Osteocyte (in vitro differentiated cells): ENCODE data around the gene MBP. TPM values are rescaled to one million over a fixed set of nuclear protein-coding genes. Genes with fewer than 3 reads are reported as not detected.
"Not testable (repeated sequence)": the region's sequence is repeated elsewhere in the genome, so short reads cannot be mapped to it uniquely, and the experiment has no call there.

Experiments used
- DNase-seq: peaks from one replicate; pipeline ENCODE4 v3.0.0; 2021; ENCODE audit warnings: mixed read lengths; ENCODE audit not compliant: unreplicated experiment; ENCODE audit errors: extremely low spot score
- H3K27ac Mint-ChIP-seq: one replicate; pipeline ENCODE4 v1.8.0; 2021; ENCODE audit warnings: mild to moderate bottlenecking, mixed read lengths; ENCODE audit not compliant: unreplicated experiment
- H3K27me3 Mint-ChIP-seq: one replicate; pipeline ENCODE4 v1.8.0; 2021; ENCODE audit warnings: mixed read lengths; ENCODE audit not compliant: unreplicated experiment
- H3K36me3 Mint-ChIP-seq: one replicate; pipeline ENCODE4 v1.8.0; 2021; ENCODE audit warnings: mixed read lengths; ENCODE audit not compliant: unreplicated experiment
- H3K4me1 Mint-ChIP-seq: one replicate; pipeline ENCODE4 v1.8.0; 2021; ENCODE audit warnings: mixed read lengths; ENCODE audit not compliant: unreplicated experiment
- H3K4me3 Mint-ChIP-seq: one replicate; pipeline ENCODE4 v1.8.0; 2021; ENCODE audit warnings: mild to moderate bottlenecking, moderate library complexity, mixed read lengths; ENCODE audit not compliant: unreplicated experiment
- H3K9me3 Mint-ChIP-seq: one replicate; pipeline ENCODE4 v1.8.0; 2021; ENCODE audit warnings: mixed read lengths; ENCODE audit not compliant: unreplicated experiment
- CTCF ChIP-seq: fragments of 200-600 bp; sonication (generic); IDR thresholded peaks from 2 replicates; pipeline ENCODE4 v1.5.0; 2021; ENCODE audit warnings: antibody characterized with exemption, mild to moderate bottlenecking, moderate library complexity
- total RNA-seq: library from RNA; stranded (reverse); gene quantifications from 2 replicates; pipeline ENCODE4 v1.2.1, GENCODE V29; 2021

Gene MBP
- total RNA-seq, 1 donor from 2014 or later = 18.6 TPM

- TF ChIP-seq CTCF = no peak
- Mint-ChIP-seq H3K4me3 (no peak overlapping the region), H3K27ac (no peak overlapping the region), H3K4me1 (no peaks in the 10 kb centered on the region), H3K36me3 (peaks cover 4% of the 10 kb centered on the region), H3K27me3 (no peaks in the 10 kb centered on the region), H3K9me3 (no peaks in the 10 kb centered on the region)
- no peak for DNase-seq
Measured at GRCh38 chr18:77025123-77025522, 107.5 kb downstream of the MBP start.

- no peak for TF ChIP-seq CTCF
- Mint-ChIP-seq H3K36me3 (peaks cover 6% of the 10 kb centered on the region), H3K27me3 (no peaks in the 10 kb centered on the region), H3K27ac (no peak overlapping the region), H3K9me3 (no peaks in the 10 kb centered on the region), H3K4me1 (no peaks in the 10 kb centered on the region), H3K4me3 (no peak overlapping the region)
- no peak for DNase-seq
Measured at GRCh38 chr18:77024476-77024875, 108.1 kb downstream of the MBP start.

GRCh38 chr18:77023102-77023782, 109.3 kb downstream of the MBP start:
- no peak overlapping the region for H3K4me3 Mint-ChIP-seq
- H3K9me3 Mint-ChIP-seq = no peaks in the 10 kb centered on the region
- no peak for DNase-seq
- H3K27ac Mint-ChIP-seq = no peak overlapping the region
- TF ChIP-seq CTCF = no peak
- peaks cover 7% of the 10 kb centered on the region for H3K36me3 Mint-ChIP-seq
- H3K4me1 Mint-ChIP-seq = no peaks in the 10 kb centered on the region
- no peaks in the 10 kb centered on the region for H3K27me3 Mint-ChIP-seq

- Mint-ChIP-seq H3K9me3 (no peaks in the 10 kb centered on the region), H3K4me3 (no peak overlapping the region), H3K27ac (no peak overlapping the region), H3K27me3 (no peaks in the 10 kb centered on the region), H3K36me3 (peaks cover 7% of the 10 kb centered on the region), H3K4me1 (no peaks in the 10 kb centered on the region)
- TF ChIP-seq CTCF = no peak
- no peak for DNase-seq
Measured at GRCh38 chr18:77022556-77022955, 110.0 kb downstream of the MBP start.

- DNase-seq = no peak
- no peak overlapping the region for H3K27ac Mint-ChIP-seq
- no peaks in the 10 kb centered on the region for H3K27me3 Mint-ChIP-seq
- H3K4me3 Mint-ChIP-seq = no peak overlapping the region
- H3K36me3 Mint-ChIP-seq = peaks cover 7% of the 10 kb centered on the region
- no peaks in the 10 kb centered on the region for H3K9me3 Mint-ChIP-seq
- H3K4me1 Mint-ChIP-seq = no peaks in the 10 kb centered on the region
- no peak for TF ChIP-seq CTCF
Measured at GRCh38 chr18:77022116-77022515, 110.5 kb downstream of the MBP start.

GRCh38 chr18:77021478-77021877, 111.1 kb downstream of the MBP start:
- peaks cover 11% of the 10 kb centered on the region for H3K36me3 Mint-ChIP-seq
- not testable (repeated sequence) for H3K9me3 Mint-ChIP-seq, H3K27ac Mint-ChIP-seq, DNase-seq, H3K4me3 Mint-ChIP-seq, H3K4me1 Mint-ChIP-seq, H3K27me3 Mint-ChIP-seq
